K562 (cell line): ENCODE data around the gene NMT2. TPM values are rescaled to one million over a fixed set of nuclear protein-coding genes. Genes with fewer than 3 reads are reported as not detected.

Source experiments
- AFF1 ChIP-seq, 2 experiments: fragments of 450-650 bp; IDR thresholded peaks; 2 replicates each; pipeline ENCODE4 v1.6.1; 2018; ENCODE audit warnings: mild to moderate bottlenecking in 2 of 2, low read depth in 1 of 2; ENCODE audit not compliant: partially characterized antibody in 2 of 2
- ARID4B ChIP-seq: sonication (generic); formaldehyde crosslinking; IDR thresholded peaks from 2 replicates; pipeline ENCODE4 v1.8.0; 2022; ENCODE audit warnings: mild to moderate bottlenecking, missing genetic modification reagents
- EGR1 ChIP-seq: fragments of 450-650 bp; conservative IDR thresholded peaks from 2 replicates; pipeline ENCODE4 v1.6.1; 2017; ENCODE audit warnings: mild to moderate bottlenecking
- EZH2 ChIP-seq: IDR thresholded peaks from 2 replicates; pipeline ENCODE4 v1.6.1; 2012; ENCODE audit warnings: low read depth, mild to moderate bottlenecking, inconsistent platforms, low read length, borderline replicate concordance
- FOXP1 ChIP-seq: sonication (generic); formaldehyde crosslinking; IDR thresholded peaks from 2 replicates; pipeline ENCODE4 v1.8.0; 2022; ENCODE audit warnings: mild to moderate bottlenecking, missing genetic modification reagents
- MITF ChIP-seq: IDR thresholded peaks from 2 replicates; pipeline ENCODE4 v1.6.1; 2014; ENCODE audit warnings: antibody characterized with exemption
- NCOA2 ChIP-seq, 2 experiments: fragments of 450-650 bp; IDR thresholded peaks; 2 replicates each; pipeline ENCODE4 v1.6.1; 2018; ENCODE audit warnings: mild to moderate bottlenecking in 2 of 2, moderate library complexity in 1 of 2; ENCODE audit not compliant: partially characterized antibody in 2 of 2
- SMARCA5 ChIP-seq: fragments of 450-650 bp; IDR thresholded peaks from 2 replicates; pipeline ENCODE4 v1.6.1; 2016
- THAP12 ChIP-seq: fragments of 250-450 bp; sonication (Bioruptor Pico); IDR thresholded peaks from 2 replicates; pipeline ENCODE4 v1.9.0; 2021; ENCODE audit warnings: mild to moderate bottlenecking, inconsistent platforms
- U2AF1 ChIP-seq: fragments of 200-400 bp; formaldehyde crosslinking; optimal IDR thresholded peaks from 2 replicates; pipeline ENCODE3; 2017; ENCODE audit warnings: mild to moderate bottlenecking, low read depth, low read length, moderate library complexity
- ZBTB17 ChIP-seq: fragments of 450-650 bp; formaldehyde crosslinking; IDR thresholded peaks from 2 replicates; pipeline ENCODE4 v1.4.0; 2020; ENCODE audit warnings: mild to moderate bottlenecking
- ZBTB9 ChIP-seq: fragments of 450-650 bp; formaldehyde crosslinking; IDR thresholded peaks from 2 replicates; pipeline ENCODE4 v1.4.0; 2020; ENCODE audit warnings: mild to moderate bottlenecking, moderate library complexity
- polyA plus RNA-seq, 8 experiments: library from polyadenylated mRNA; depleted of rRNA in 4 of 8; stranded (reverse) in 5 of 8; unstranded in 3 of 8; fragments of >200 nt; fragmentation: Nextera tagmentation in 2 of 8; fragmentation: Illumina TruSeq in 1 of 8; extraction: Ambion mirVana in 2 of 8; extraction: Trizol in 1 of 8; gene quantifications; 2 replicates each; pipeline versions ENCODE4 v1.2.1 to v1.2.3, GENCODE V29; 2011 to 2014; ENCODE audit warnings: inconsistent platforms in 1 of 8, missing spikeins in 1 of 8
- total RNA-seq, 7 experiments: library from RNA; depleted of rRNA in 6 of 7; stranded (reverse); fragments of >200 nt in 6 of 7; fragmentation: Illumina TruSeq in 2 of 7; extraction: Trizol in 2 of 7; gene quantifications; 2 replicates each; pipeline versions ENCODE4 v1.2.1 to v1.2.3, GENCODE V29; 2011 to 2021; ENCODE audit warnings: low replicate concordance in 1 of 7

Gene NMT2
- total and polyA plus RNA-seq, 9 of the 15 experiments (the other 6 are each of a cell fraction or from before 2014, with no cell fraction given): 5.2 to 15.9 (median 10.8) TPM

GRCh38 chr10:15167411-15168290, 842 bp downstream of the NMT2 start (continued):
- TF ChIP-seq ARID4B (CRISPR knock-in tag): peak; percentile 9; the same call in 1 of the 2 replicates
- TF ChIP-seq NCOA2 (IDR thresholded peaks at IDR 0.05; ENCODE audit: partially characterized antibody in 2 of 2): no peak
- TF ChIP-seq U2AF1: no peak
- 0 out of 2 replicates have a peak, but pooled peaks have one; percentile 19 for TF ChIP-seq ZBTB9 (CRISPR knock-in tag)
- TF ChIP-seq EZH2: no peak
- peak; percentile 20; the same call in 1 of the 2 replicates for TF ChIP-seq SMARCA5
- peak; percentile 50 for TF ChIP-seq EGR1
- no peak for TF ChIP-seq AFF1 (IDR thresholded peaks at IDR 0.05; ENCODE audit: low read depth in 1 of 2, partially characterized antibody in 2 of 2)
- no peak for TF ChIP-seq ZBTB17 (CRISPR knock-in tag)
- no peak for TF ChIP-seq FOXP1 (CRISPR knock-in tag)
- peak; percentile 66; the same call in 1 of the 2 replicates for TF ChIP-seq THAP12
- no peak for TF ChIP-seq MITF
